H1 (cell line): Measurements from ENCODE around the gene KLF9.

Experiments used
- CHD2 ChIP-seq: IDR thresholded peaks from 2 replicates; pipeline ENCODE4 v1.6.1; 2012; ENCODE audit warnings: low read length, improper control_type of control experiment
- SIN3A ChIP-seq, 2 experiments: IDR thresholded peaks in 1 of 2; conservative IDR thresholded peaks in 1 of 2; 2 replicates each; pipeline ENCODE4 v1.6.1; 2011 to 2012; ENCODE audit warnings: low read length in 2 of 2, improper control_type of control experiment in 1 of 2, low read depth in 1 of 2, mild to moderate bottlenecking in 1 of 2
- SIRT6 ChIP-seq: IDR thresholded peaks from one replicate; pipeline ENCODE4 v1.7.1; 2012; ENCODE audit warnings: low read length, inconsistent platforms
- SIX5 ChIP-seq: IDR thresholded peaks from 2 replicates; pipeline ENCODE4 v1.6.1; 2011; ENCODE audit warnings: mild to moderate bottlenecking, low read depth, low read length
- TBP ChIP-seq: IDR thresholded peaks from 2 replicates; pipeline ENCODE4 v1.6.1; 2011; ENCODE audit warnings: low read depth, low read length, improper control_type of control experiment
- YY1 ChIP-seq: IDR thresholded peaks from 2 replicates; pipeline ENCODE4 v1.6.1; 2011; ENCODE audit warnings: low read depth, mild to moderate bottlenecking, low read length
- TF ChIP-seq, protein P1 (sequence below), 3 experiments: IDR thresholded peaks; 1 replicate in 2 of 3; 2 replicates in 1 of 3; pipeline versions ENCODE4 v1.5.1 to v1.6.1; 2011; ENCODE audit warnings: low read length in 3 of 3, mild to moderate bottlenecking in 3 of 3, inconsistent platforms in 2 of 3, low read depth in 1 of 3, moderate library complexity in 1 of 3; ENCODE audit not compliant: insufficient read depth in 1 of 3; ENCODE audit errors: control extremely low read depth in 1 of 3

DNA sequence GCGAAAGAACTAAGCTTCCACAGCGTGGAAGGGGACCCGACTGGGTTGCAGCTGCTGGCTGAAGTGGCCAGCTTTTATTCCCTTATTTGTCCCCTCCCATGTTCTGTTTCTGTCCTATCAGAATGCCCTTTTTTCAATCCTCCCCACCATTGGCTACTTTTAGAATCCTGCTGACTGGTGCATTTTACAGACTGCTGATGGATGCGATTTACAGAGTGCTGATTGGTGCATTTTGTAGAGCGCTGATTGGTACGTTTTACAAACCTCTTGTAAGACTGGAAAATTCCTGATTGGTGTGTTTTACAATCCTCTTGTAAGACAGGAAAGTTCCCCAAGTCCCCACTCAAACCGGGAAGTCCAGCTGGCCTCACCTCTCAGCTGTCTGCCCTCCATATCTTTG, 50.7 kb downstream of the KLF9 start:
- TF ChIP-seq, protein P1, sequence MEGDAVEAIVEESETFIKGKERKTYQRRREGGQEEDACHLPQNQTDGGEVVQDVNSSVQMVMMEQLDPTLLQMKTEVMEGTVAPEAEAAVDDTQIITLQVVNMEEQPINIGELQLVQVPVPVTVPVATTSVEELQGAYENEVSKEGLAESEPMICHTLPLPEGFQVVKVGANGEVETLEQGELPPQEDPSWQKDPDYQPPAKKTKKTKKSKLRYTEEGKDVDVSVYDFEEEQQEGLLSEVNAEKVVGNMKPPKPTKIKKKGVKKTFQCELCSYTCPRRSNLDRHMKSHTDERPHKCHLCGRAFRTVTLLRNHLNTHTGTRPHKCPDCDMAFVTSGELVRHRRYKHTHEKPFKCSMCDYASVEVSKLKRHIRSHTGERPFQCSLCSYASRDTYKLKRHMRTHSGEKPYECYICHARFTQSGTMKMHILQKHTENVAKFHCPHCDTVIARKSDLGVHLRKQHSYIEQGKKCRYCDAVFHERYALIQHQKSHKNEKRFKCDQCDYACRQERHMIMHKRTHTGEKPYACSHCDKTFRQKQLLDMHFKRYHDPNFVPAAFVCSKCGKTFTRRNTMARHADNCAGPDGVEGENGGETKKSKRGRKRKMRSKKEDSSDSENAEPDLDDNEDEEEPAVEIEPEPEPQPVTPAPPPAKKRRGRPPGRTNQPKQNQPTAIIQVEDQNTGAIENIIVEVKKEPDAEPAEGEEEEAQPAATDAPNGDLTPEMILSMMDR (IDR thresholded peaks at IDR 0.05; ENCODE audit: control extremely low read depth in 1 of 3, insufficient read depth in 1 of 3, low read depth in 1 of 3, low read length in 3 of 3): no peak
- TF ChIP-seq SIX5: no peak
- no peak for TF ChIP-seq CHD2
- TF ChIP-seq SIN3A (conservative IDR thresholded peaks at IDR 0.05 in 1 of 2, IDR thresholded peaks at IDR 0.05 in 1 of 2; ENCODE audit: low read depth in 1 of 2, low read length in 2 of 2): no peak
- no peak for TF ChIP-seq SIRT6
- TF ChIP-seq YY1: no peak
- no peak for TF ChIP-seq TBP
